CD4-positive, alpha-beta T cell treated with Interleukin-10 for 1 hour (primary cell): ENCODE data around the gene SREBF1.

Experiments
- DNase-seq: peaks from one replicate; pipeline ENCODE4 v3.0.0-alpha.2; 2020

Gene SREBF1

DNA sequence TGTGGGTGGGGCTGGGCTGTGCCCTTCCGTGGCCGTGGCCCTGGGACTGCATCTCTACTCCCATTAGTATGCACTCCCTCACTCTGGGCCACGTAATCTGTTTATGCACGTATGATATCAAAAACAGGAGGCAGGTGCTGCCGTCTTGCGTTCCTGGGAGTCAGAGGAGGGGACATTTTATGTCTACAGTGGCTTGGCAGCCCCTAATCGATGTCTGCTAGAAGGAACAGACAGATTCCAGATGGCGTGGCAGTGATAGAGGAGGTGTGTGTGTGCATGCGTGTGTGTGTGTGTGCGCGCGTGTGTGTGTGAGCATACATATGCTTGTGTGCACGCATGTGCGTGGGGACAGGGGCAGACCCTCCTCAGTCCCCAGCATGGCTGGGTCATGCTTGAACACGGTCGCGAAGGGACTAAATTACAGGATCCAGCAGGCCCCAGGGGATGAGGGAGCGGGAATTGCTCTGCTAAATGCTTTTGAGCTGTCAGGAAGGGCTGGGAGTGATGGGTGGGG lies 44.7 kb downstream of the SREBF1 start:
- DNase-seq = no peak

DNA sequence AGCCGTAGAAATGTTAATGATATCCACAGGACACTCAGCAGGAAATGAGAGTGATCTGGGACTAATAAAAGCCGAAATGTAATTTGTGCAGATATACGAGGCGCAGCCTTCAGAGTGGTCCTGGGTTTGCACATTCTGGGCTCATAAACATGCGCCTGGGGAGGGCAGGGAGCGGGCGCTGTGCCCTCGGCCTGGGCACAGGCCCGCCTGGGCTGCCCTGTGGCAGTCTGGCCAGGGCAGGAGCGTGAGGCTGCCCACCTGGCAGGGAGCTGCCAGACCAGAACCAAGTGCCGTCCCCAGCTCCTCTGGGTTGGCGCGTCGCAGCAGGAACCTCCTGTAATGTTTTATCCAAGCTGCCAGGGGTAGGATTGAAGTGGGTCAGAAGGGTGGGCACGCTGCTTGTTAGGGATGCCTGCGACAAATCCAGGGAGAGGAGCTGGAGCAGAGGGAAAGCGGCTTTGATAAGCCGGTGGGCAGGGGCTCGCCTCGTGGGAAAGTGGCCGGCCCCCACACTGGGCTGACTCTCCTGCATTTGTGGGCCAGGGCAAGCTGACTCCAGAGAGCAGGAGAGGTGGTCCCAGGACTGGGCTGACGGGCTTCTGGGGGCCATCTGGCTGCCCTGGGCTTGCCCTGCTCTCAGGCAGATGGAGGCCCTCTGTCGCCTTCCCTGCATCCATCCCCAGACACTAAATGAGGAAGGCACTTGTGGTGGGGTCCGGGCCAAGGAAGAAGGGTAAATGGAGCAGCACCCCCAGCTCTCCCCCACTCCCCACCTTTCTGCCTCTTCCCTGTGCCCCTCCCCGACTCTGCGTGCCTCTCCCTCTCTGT lies 45.9 kb downstream of the SREBF1 start:
- no peak for DNase-seq

DNA sequence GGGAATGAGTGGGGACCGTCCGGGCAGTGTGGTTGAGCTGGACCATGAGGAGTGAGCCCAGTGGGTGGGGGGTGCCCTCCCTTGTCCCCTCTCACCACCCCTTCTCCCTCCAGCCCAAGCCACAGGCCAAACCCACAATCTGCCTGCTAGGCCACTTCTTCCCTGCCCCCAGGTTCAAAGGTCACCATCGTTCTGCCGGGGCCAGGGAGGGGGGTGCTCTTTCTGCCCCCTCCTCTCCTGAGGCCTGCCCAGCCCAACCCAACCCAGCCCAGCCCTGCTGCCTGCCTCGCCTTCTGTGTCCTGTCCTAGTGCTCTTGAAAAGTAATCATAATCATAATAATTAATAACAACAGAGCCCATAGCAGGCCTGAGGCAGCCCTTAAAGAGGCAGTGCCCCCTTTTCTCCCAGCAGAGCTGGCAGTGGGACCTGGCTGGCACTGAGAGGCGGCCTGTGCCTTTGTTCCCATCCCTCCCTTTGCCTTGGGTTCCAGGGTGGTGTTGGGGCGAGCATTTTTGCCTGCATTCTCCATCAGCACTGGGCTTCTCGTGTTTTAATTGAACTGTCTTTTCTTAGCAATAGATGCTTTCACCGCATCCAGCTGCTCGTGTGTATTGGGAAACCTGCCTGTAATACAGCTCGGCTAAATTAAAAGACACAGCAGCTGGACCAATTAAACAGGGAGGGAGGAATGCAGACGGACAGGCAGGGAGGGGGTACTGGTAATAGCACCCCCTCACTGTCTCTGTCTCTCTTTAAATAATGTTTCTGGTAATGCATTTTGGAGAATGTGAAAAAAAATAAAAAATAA lies 46.8 kb downstream of the SREBF1 start:
- DNase-seq = no peak

DNA sequence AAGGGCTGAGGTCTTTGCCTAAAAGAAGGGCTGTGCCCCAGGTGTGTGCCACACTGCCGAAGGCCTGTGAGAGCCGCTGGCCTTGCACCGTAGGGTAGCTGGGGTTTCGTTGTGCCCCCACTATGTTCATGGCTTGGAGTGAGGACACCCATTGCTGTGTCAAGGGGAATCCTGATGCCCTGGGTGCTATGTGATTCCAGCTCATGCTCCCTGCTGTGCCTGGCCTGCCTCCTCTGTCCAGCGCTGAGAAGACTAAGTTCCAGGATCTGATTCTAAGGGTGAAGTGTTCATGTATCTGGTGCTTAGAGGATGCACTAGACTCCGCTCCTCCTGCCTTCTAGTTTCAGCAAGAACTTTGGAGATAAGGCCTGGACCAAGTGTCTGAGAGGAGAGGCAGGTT lies 47.4 kb downstream of the SREBF1 start:
- DNase-seq = no peak

DNA sequence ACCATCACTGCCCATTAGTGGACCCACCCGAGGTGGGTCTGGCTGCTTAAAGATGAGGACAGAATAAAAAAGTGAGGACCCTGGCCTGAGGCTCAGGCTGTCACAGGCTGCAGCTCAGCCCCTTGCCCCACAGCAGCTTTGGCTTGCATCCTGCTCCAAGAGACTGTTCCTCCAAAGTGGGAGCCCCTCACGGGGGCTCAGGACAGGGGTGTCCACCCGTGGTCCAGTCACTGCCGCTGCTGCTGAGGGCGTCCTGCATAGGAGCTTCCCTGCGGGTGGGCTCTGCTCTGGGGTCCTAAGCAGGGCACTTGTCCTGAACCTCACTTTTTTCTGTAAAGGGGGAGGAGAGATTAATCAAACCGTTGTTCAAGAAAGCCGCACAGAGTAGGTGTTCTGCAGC lies 47.8 kb downstream of the SREBF1 start:
- no peak for DNase-seq

DNA sequence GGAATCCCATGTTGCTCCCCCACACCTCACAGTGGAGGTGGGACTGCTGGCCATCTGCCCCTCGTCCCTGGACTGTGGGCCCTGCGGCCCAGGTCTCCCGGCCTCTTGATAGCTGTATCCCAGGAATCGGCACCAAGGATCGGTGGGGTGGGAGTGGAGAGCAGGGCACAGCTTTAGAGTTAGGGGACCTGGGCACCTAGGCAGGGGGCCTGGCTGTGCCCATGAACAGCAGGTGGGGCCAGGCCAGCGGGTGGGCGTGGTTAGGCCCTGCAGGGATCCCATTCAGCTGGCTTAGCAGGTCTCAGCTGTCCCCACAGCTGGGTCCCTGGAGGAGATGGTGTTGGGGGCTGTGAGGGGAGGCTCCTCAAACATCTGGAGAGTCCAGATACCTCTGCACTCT lies 49.2 kb downstream of the SREBF1 start:
- DNase-seq = no peak

DNA sequence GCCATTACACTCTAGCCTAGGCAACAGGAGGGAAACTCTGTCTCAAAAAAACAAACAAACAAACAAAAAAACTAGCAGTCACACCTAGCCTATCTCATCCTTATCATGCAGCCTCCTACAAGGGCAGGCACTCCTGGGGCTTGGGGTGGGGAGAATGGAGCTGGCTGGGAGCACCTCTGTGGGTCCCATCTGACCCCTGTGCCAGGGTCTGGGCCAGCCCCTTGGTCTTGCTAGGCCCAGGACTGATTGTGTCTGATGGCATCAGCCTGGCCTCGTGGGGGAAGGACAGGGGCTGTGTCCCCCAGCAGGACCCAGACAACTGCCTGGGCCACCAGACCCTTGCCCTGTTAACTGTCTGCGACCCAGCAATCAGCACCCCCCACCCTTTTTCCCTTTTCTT lies 49.8 kb downstream of the SREBF1 start:
- DNase-seq = no peak

DNA sequence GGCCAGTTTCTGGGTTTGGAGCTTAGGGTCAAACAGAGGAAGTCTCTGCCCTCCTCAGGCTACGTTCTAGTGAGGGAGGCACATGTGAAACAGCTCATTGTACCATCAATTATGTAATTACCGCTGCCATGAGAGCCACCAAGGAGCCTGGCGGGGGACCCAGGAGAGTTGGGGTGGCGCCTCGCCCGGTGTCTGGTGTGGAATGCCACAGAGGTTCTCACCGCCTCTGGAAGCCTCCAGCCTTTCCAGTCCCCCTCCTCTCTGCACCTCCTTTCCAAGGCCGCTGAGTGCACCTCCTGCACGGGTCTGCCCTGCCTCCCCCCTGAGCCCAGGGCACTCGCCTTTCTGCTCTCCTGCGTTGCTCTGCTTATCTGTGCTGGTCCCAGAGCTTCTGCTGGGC lies 51.4 kb downstream of the SREBF1 start:
- DNase-seq = no peak

DNA sequence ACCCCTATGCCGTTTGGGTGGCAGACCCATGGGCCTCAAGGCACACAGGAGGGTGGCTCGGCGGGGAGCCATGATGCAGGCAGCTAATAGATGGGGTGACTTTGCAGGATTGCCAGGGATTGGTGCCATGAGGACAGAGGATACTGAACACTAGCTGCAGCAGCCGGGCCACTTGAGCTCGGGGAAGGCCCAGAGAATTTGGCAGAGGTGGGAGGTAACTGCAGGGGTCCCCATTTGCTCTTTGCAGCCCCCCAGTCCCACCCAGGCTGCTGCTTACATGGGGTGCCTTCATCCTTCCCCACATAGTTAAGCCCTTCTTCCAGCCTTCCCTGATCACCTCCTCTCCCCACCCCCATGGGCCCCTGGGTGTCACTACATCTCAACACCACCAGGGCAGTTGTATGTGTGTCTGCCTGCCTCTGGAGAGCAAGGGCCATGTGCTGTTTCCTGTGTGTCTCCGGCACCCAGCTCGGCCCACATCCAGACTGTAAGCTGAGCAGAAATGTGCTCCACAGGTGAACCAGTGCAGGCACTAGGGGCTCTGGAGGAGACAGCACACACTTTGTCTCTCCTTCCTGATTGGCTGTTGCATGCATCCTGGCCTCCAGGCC lies 52.0 kb downstream of the SREBF1 start:
- DNase-seq = no peak

DNA sequence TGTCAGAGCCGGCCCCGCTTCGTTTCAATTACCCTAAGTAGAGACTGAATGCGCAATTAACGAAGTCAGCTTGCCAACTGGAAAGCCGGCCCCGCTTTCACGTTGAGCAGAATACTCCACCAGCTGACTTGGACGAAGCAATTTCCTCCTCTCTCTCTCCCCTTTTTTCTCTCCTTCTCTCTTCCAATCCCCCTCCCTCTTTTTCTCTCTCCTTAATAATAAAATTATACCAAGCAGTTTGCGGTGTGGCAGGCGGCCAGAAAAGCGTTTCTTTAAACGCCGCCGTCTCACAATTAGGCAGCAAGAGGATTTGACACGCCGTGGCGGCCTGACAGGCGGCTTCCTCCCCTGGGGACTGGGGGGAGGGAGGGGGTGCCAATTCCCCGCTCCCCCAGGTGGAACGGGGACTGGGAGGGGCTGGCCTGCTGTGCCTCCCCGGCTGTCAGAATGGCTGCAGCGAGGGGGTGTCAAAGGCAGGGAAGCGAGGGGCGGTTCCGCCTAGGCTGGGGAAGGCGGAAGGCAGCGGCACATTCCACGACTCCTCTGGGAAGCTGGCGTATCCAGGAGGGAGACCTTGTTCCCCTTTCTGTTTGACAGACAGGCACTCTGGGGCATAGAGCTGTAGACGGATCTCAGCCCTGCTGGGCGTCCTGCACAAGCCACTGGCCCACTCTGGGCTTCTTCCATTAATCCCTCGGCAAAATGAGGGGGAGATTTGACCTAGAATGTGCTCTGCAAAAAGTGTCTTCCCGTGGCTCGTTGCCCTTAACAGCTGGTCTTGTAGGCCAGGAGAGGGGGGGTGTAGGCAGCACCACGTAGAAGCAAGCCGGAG lies 52.7 kb downstream of the SREBF1 start:
- DNase-seq = peak; percentile 24

DNA sequence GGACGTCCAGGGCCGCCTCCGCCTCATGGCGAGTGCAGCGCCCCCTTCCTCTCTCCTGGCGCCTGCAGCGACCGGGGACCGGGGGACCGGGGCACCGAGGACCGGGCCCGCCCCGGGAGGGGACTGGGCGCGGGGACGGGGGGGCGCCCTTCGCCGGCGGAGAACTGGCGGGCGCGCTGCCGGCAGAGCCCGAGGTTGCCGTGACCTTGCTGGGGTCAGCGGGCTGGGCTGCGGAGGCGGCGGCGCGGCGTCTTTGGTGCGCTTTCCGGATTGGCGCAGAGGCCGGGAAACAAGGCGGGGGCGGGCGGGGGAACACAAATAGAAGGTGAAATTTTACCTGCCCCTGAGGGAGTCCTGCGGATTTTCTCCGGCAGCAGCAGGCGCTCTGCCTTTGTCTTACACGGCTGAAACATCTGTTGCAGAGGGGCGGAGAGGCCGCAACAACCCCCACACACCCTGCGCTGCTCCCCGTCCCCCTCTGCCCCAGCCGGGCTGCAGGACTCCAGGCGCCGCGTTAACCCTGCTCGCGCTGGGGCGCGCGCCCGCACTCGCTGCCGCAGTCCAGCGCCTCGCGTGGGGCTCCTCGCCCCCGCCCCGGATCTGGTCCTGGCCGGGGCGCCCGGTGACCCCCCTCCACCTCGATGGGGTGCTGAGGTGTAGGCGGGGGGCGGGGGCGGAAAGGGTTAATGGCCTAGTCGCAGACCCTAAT lies 53.5 kb downstream of the SREBF1 start:
- DNase-seq = peak; percentile 71

DNA sequence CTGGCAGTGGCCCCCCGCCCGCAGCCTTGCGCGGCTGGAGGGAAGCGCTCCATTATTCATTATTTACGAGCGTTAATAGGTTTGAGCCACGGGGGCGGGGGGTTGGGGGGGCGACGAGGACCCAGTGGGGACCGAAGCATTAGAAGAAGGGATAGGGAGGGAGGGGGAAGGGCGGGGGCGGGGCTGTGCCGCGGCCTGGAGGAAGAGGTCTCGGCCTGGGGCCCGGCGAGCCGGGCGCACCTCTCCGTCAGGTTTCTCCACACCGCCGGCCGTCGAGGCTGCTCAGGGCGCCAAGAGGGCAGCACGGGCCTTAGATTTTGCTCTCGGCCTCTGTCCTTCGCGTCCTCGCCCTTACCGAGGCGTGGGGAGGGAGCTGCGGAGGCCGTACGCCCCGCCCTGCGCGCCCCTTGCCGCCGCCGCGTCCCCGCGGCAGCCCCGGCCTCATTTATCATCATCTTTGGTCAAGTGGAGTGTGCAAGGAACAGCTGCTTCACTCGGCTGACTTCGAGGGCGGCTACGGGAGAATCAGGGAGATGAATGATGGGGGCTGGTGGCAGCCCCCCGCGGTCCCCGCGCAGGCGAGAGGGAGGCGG lies 54.2 kb downstream of the SREBF1 start:
- no peak for DNase-seq

DNA sequence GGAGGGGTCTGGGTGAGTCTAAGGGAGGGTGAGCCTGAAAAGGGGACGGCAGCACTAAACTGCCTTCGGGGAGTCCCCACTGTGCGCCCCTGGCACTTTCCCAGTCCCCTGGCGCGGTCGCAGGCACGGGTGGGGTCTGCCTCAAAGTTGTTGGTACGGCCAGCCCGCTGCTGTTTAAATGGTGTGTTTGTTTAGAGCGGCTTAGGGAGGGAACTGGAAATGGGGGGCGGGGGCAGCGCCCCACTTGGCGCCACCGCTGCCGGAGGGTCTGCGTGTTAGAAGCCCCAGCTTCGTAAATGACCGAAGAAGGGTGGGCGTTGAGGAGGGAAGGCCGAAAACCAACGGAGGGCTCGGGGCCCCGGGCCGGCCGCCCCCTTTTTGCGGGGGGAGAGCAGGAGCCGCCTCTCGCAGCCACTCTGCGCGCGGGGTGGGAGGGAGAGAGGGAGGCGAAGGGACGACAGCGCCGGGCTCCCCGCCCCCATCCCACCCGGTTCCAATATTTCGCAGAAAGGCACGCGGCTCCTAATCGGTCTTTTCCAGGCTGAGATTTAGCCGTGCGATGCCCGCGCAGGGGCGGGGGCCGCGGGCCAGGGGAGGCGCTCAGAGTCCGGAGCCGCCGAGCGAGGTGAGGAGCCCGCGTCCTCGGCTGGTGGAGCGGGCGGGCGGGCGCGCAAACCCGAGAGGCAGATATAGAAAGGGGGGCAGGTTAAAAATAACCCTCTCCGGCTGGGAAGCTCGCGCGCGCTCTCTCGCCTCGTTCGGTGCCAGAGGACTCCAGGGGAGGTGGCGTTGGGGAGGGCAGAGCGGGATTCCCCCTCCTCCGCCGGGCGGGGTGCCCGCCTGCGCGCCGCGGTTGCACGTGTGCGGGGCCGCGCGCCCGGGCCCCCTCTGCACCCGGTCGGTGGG lies 54.9 kb downstream of the SREBF1 start:
- DNase-seq = peak; percentile 52

DNA sequence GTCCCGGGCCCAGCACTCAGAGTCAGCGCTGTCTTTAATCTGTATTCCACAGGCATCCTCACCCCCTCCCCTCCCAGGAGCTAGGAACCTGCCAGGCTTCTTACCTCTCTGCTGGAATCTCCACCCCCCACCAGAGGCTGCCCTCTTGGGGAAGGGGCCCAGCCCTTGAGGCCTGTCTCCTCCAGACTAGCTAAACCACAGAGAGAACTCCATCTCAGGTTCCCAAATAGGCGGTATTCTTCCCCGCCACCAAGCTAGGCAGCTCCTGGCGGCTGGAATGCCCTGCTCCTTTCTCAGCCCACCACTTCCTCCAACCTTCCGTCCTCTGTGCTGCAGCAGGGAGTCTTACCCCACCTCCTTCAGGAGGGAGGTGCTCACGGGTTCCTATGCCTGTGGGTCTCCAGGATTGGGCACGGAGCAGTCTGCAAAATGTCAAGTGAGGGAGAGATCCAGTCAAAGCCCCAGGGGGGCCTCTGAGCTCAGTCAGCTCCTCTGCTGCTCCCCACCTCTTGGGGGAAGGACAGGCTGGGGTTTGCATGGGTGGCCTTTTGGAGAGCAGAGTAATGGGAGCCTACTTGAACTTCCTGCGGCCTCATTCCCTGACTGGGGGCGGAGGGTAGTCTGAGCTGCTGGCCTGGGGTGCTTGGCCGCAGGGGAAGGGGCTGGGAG lies 55.7 kb downstream of the SREBF1 start:
- DNase-seq = no peak

DNA sequence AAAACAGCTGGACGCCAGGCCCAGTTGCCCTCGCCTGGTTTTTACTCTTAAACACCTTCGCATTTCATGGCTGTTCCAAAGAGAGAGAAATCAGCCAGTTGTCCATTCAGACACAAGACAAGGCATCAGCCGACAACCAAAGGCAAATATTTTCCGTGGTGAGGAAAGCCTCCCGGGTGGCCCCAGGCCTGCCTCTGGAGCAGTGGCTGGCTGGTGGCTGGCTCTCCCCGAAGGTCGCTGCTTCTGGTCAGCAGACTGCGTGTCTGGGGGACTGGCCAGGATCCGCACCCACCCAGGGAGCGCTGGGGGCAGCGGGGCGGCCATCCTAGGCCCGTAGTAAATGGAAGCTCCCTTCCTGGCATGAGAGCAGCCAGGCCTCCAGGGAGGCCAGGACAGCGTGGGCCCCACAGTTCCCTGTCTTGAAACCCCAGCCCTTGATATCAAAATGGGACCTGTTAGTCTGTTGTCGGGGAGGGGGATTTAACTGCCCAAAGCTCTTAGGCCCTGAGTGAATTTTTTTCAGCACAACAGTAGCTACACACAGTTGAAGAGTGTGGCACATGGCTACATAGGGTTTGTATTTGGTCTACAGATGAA lies 57.7 kb downstream of the SREBF1 start:
- DNase-seq = no peak

DNA sequence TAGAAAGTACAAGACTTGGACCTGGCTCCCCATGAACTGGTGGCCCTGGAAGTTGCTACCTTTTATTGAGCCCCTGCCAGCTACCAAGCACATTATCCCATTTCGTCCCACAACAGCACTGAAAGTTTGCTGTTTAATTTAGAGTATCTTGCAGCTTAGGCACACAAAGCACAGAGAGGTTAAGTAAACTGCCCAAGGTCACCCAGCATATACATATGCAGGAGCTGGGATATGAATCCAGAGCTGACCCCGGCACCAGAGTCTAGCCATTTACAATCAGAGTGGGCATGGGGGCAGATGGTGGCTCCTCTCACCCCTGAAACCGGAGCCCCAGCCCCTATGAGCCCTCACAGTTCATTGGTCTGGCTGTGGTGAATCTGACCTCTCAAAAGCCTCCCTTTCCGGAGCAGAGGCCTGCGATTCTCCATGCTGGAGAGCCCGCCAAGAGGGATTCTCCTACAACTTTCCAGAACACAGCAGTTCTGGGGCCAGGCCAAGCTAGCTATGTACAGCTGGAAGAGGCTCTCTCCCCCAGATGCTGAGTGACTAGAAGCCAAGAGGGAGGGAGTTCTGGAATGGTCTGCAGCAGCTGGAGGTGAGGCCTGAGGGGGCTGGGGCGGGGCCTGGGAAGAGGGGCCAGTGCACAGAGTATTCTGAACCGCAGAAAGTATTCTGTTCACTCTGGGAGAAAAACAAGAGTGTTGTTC lies 58.3 kb downstream of the SREBF1 start:
- no peak for DNase-seq

DNA sequence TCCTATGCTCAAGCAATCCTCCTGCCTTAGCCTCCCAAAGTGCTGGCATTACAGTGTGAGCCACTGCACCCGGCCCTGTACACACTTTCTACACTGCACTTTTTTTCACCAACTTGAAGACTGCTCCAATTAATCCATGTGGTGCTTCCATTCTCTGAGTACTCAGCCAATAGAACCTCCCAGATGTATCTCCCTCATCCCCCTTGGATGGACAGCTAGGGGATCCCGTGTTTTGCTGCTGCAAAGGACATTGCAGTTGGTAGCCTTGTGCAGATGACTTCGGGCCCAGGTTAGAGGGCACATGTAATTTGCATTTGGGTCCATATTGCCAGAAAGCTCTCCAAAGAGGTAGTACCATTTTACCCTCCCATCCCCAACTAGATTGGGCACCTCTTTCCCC lies 59.9 kb downstream of the SREBF1 start:
- no peak for DNase-seq

DNA sequence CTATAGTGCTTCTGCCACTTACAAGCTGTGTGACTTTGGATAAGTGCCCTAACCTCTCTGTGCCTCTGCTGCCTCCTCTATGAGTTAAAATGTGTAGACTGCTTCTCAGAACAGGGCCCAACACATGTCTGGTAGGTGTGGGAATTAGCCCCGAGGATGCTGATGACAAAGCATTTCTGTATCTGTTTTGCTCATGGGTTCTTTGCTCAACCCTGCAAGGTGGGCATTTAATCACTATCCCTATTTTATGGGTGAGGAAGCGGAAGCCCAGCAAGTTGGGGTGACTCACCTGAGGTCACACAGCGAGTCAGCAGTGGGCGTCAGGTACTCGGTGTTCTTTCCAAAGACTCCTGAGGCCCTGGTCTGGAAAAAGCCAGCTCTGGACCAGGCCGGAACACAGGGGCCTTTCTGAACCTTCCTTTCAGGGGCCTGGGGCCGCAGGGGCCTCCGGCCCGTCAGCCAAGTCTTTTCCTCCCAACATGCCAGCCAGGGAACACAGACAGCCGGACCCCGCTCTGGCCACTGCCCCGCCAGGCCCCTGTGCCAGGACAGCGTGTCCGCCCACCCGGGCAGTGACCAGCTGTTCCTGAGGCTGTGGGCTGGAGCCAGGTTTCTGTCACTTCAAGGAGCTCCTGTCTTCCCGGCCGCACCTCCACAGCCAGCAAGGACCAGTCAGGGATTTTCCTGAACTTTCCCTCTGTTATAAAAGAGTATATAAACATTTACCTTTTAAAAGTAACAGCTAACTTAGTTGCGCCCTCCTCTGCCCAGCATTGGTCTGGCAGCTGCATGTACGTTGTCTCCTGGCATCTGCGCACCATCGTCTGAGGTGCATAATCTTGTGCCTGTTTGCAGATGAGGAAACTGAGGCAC lies 62.5 kb downstream of the SREBF1 start:
- no peak for DNase-seq
